NT2/D1 (cell line): ENCODE results near the gene SERTAD2.

Source experiments
- YY1 ChIP-seq: IDR thresholded peaks from 2 replicates; pipeline ENCODE4 v1.6.1; 2011; ENCODE audit not compliant: insufficient read length, insufficient read depth
- ZNF274 ChIP-seq: IDR thresholded peaks from 2 replicates; pipeline ENCODE4 v1.6.1; 2011; ENCODE audit warnings: mild to moderate bottlenecking, low read depth, low read length

- no peak for TF ChIP-seq ZNF274
- TF ChIP-seq YY1, result no peak
These were observed 71.8 kb downstream of the SERTAD2 start for GRCh38 chr2:64581777-64582539.
